NT2/D1 (cell line): ENCODE measurements around the gene TRIM71.

Source experiments
- YY1 ChIP-seq: IDR thresholded peaks from 2 replicates; pipeline ENCODE4 v1.6.1; 2011; ENCODE audit not compliant: insufficient read length, insufficient read depth
- ZNF274 ChIP-seq: IDR thresholded peaks from 2 replicates; pipeline ENCODE4 v1.6.1; 2011; ENCODE audit warnings: mild to moderate bottlenecking, low read depth, low read length

GRCh38 chr3:32797776-32798175, 20.0 kb upstream of the TRIM71 start:
- TF ChIP-seq YY1: no peak
- TF ChIP-seq ZNF274: no peak
